OCI-LY3 (cell line): Measurements from ENCODE around the gene LMNA.

Experiments used
- H2AFZ ChIP-seq: fragments of 200-600, 300-600 bp; shearing (Covaris generic); 2 replicates; pipeline ENCODE4 v1.6.0; 2014; ENCODE audit warnings: antibody characterized with exemption, low read depth, low read length
- H3K27ac ChIP-seq: fragments of 200-600, 300-600 bp; sonication (generic); 2 replicates; pipeline ENCODE4 v1.5.1; 2014; ENCODE audit warnings: mild to moderate bottlenecking, low read length, moderate library complexity, mixed read lengths
- H3K27me3 ChIP-seq: fragments of 200-600, 300-600 bp; sonication (generic); 2 replicates; pipeline ENCODE4 v1.6.1; 2014; ENCODE audit warnings: low read depth, low read length, mixed read lengths
- H3K36me3 ChIP-seq: fragments of 200-600, 300-600 bp; sonication (generic); replicated peaks from 2 replicates; pipeline ENCODE3; 2014; ENCODE audit warnings: low read depth, low read length, mixed read lengths
- H3K4me1 ChIP-seq: fragments of 300-600, 200-600 bp; sonication (generic); 2 replicates; pipeline ENCODE4 v1.6.1; 2014; ENCODE audit warnings: low read length, mixed read lengths
- H3K4me2 ChIP-seq: fragments of 200-600, 300-600 bp; sonication (generic); 2 replicates; pipeline ENCODE4 v1.6.1; 2014; ENCODE audit warnings: low read length, mixed read lengths
- H3K4me3 ChIP-seq: fragments of 300-600, 200-600 bp; sonication (generic); 2 replicates; pipeline ENCODE4 v1.5.1; 2014; ENCODE audit warnings: antibody characterized with exemption, mild to moderate bottlenecking, low read length, moderate library complexity
- H3K79me2 ChIP-seq: fragments of 300-600, 200-600 bp; shearing (Covaris generic); 2 replicates; pipeline ENCODE4 v1.6.1; 2014; ENCODE audit warnings: mild to moderate bottlenecking, low read length, mixed read lengths
- H3K9ac ChIP-seq: fragments of 300-600, 200-600 bp; shearing (Covaris generic); 2 replicates; pipeline ENCODE4 v1.6.0; 2014; ENCODE audit warnings: mild to moderate bottlenecking, low read length, moderate library complexity
- H3K9me3 ChIP-seq: fragments of 200-600, 300-600 bp; shearing (Covaris generic); 2 replicates; pipeline ENCODE4 v1.6.1; 2014; ENCODE audit warnings: low read length, mixed read lengths; ENCODE audit not compliant: insufficient read depth
- H4K20me1 ChIP-seq: fragments of 200-600, 300-600 bp; sonication (generic); 2 replicates; pipeline ENCODE4 v1.6.1; 2016; ENCODE audit warnings: low read length, mixed read lengths; ENCODE audit not compliant: insufficient read depth
- CTCF ChIP-seq: fragments of 200-600, 300-600 bp; sonication (generic); IDR thresholded peaks from 2 replicates; pipeline ENCODE4 v1.5.1; 2014; ENCODE audit warnings: antibody characterized with exemption, low read length, low read depth
- EZH2phosphoT487 ChIP-seq: fragments of 200-600 bp; shearing (Covaris generic); IDR thresholded peaks from 2 replicates; pipeline ENCODE4 v1.6.1; 2018; ENCODE audit warnings: antibody characterized with exemption, mixed run types, low read depth

LMNA gene

DNA sequence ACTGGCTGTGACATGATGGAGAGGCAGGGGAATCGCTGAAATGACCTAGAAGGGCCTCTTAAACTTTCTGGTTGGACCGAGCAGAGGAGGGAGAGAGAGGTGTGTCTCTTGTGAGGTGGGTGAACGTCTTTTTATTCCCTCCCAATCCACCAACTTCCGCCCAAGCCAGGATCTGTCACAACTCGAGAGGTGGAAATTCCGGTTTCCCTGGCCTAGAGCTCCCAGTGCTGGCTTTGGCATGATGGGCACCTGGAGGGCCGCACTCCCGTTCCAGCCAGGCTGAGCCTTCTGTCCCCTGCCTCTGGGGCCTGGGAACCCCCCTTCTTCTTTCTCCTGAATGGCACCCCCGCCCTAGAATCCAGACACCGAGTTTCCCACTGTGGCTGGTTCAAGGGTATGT, 38.9 kb downstream of the LMNA start, which contains the start of gene SEMA4A:
TSS of gene SEMA4A (plus strand) at position 224 of the 400 bp plus-strand sequence. CDS start 994 bp downstream, outside the sequence.
- Histone ChIP-seq H3K4me2 (peak within 1 kb of the TSS; percentile 97), H2AFZ (peak within 1 kb of the TSS; percentile 82; the same call in 1 of the 2 replicates), H3K9ac (peak within 1 kb of the TSS; percentile 70), H3K9me3 (no peaks in the 10 kb centered on the region), H3K27me3 (no peaks in the 10 kb centered on the region), H4K20me1 (no peaks in the 10 kb centered on the region), H3K79me2 (no peaks in the 10 kb centered on the region), H3K36me3 (no peaks in the 10 kb centered on the region), H3K4me1 (peaks cover 88% of the 10 kb centered on the region), H3K27ac (peak within 1 kb of the TSS; percentile 58), H3K4me3 (peak within 1 kb of the TSS; percentile 83)
- TF ChIP-seq CTCF = no peak
- TF ChIP-seq EZH2phosphoT487 = no peak

GRCh38 chr1:156154317-156154749, 39.8 kb downstream of the LMNA start:
- Histone ChIP-seq H3K4me3 (peak overlapping the region; percentile 83), H4K20me1 (no peaks in the 10 kb centered on the region), H3K27ac (peak overlapping the region; percentile 58), H3K36me3 (no peaks in the 10 kb centered on the region), H3K9me3 (no peaks in the 10 kb centered on the region), H3K79me2 (no peaks in the 10 kb centered on the region), H3K27me3 (no peaks in the 10 kb centered on the region), H3K9ac (peak overlapping the region; percentile 70), H3K4me1 (peaks cover 79% of the 10 kb centered on the region), H2AFZ (peak overlapping the region; percentile 82; the same call in 1 of the 2 replicates), H3K4me2 (peak overlapping the region; percentile 97)
- TF ChIP-seq EZH2phosphoT487 = no peak
- TF ChIP-seq CTCF = 0 out of 2 replicates have a peak, but pooled peaks have one; percentile 4

- no peaks in the 10 kb centered on the region for H3K27me3 ChIP-seq
- peak overlapping the region; percentile 83; the same call in 1 of the 2 replicates for H3K4me3 ChIP-seq
- H3K36me3 ChIP-seq = peaks cover 2% of the 10 kb centered on the region
- H3K4me1 ChIP-seq = peaks cover 63% of the 10 kb centered on the region
- H3K27ac ChIP-seq = no peak overlapping the region
- no peak overlapping the region for H2AFZ ChIP-seq
- no peaks in the 10 kb centered on the region for H4K20me1 ChIP-seq
- H3K9ac ChIP-seq = no peak overlapping the region
- TF ChIP-seq EZH2phosphoT487 (no peak), CTCF (no peak)
- H3K9me3 ChIP-seq = no peaks in the 10 kb centered on the region
- peak overlapping the region; percentile 97 for H3K4me2 ChIP-seq
- H3K79me2 ChIP-seq = no peaks in the 10 kb centered on the region
Measured at GRCh38 chr1:156155756-156156510, 41.4 kb downstream of the LMNA start.

DNA sequence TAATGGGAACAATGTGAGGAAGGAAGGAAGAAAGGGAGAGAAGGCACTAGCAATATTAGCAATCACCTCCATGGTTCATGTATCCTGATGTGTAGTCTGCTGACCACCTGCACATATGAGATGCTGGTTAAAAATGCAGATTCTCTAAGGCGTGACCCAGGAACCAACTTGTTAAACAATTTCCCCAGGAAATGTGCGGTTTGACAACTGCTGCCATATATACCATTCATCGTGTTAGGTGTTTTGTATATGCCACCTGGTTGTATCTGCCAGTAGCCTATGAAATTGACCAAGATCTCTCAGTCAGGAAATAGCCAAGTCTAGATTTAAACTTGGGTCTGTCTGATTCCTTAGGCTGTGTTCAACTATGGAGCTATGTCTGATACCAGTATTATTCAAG, 43.0 kb downstream of the LMNA start:
- no peaks in the 10 kb centered on the region for H3K79me2 ChIP-seq

More for the DNA sequence above, 43.0 kb downstream of the LMNA start:
- no peak overlapping the region for H2AFZ ChIP-seq
- no peak for TF ChIP-seq EZH2phosphoT487
- no peak for TF ChIP-seq CTCF
- H3K27me3 ChIP-seq = no peaks in the 10 kb centered on the region
- no peaks in the 10 kb centered on the region for H3K9me3 ChIP-seq
- H3K9ac ChIP-seq = no peak overlapping the region
- H3K4me1 ChIP-seq = peaks cover 47% of the 10 kb centered on the region
- H3K27ac ChIP-seq = no peak overlapping the region
- no peak overlapping the region for H3K4me3 ChIP-seq
- no peak overlapping the region for H3K4me2 ChIP-seq
- H3K36me3 ChIP-seq = peaks cover 7% of the 10 kb centered on the region
- no peaks in the 10 kb centered on the region for H4K20me1 ChIP-seq
